ENCODE results near the gene HIPK1.

The HIPK1 gene

DNA sequence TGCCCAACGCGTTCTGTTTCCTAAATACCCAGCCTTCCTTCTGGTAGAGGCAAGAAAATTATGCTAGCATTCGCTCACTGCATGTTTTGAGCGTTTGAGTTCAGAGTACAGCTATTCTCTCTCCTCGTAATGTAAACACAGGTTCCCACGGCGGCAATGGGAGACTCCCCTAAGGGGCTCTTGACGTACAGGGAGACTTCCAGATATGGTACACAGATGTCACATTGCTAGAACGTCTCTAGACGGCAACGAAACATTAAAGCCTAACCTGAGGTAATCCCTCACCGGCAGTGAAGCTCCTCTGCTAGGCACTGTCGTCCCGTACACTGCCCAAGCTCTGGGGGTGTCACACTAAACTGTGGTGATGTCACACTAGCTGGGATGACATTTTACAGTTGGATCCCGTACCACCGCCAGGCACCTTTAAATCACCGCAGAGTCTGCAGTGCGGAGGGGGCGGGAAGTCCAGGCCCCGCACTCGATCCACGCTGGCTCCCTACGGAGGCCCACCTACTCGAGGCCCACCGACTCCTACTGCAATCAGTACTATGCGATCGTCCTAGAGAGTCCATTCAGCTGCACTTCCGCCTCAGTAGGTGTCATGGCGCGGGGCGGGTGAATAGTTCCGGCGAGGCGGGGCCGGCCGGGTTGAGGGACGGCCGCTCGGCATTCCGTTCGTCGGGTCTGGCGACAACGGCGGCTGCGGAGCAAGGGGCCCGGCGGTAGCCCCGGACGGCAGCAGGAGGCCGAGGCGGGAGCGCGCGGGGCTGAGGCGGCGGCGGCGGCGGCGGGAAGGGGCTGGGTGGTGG is at the start of gene HIPK1:
TSS of gene HIPK1 (plus strand) at position 384 of the 809 bp plus-strand sequence.
- DNase-seq (ENCODE audit: low read depth): peak; percentile 87

DNA sequence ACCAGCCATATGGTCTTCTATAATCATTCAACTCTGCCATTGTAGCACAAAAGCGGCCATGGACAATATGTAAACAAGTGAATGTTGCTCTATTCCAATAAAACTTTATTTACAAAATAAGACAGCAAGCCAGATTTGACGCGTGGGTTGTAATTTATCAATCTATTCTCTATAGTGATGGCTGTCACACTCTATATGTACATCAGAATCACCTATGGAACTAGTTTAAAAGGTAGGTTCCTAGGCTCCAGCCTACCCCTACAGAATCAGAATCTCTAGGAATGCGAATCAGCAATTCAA is 49.4 kb upstream of the HIPK1 start:
- DNase-seq (ENCODE audit: low read depth): no peak

DNA sequence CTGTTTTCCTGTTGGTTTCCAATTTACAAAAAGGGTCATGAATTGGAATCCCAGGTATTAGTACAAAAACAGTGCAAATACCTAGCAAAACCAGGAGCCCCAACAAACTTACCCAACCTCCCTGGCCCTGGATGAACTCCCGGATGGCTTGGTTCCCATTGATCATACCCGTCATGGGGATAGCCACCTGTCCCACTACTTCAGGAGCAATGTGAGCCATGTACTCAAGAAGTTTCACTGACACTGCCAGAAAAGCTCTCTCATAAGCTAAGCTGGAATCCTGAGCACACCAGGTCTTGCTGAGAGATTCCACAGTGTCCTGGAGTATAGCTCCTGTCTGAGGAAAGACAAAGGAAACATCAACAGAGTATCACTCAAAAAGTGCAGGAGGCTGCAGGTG is 47.5 kb upstream of the HIPK1 start:
- DNase-seq (ENCODE audit: low read depth): no peak

DNA sequence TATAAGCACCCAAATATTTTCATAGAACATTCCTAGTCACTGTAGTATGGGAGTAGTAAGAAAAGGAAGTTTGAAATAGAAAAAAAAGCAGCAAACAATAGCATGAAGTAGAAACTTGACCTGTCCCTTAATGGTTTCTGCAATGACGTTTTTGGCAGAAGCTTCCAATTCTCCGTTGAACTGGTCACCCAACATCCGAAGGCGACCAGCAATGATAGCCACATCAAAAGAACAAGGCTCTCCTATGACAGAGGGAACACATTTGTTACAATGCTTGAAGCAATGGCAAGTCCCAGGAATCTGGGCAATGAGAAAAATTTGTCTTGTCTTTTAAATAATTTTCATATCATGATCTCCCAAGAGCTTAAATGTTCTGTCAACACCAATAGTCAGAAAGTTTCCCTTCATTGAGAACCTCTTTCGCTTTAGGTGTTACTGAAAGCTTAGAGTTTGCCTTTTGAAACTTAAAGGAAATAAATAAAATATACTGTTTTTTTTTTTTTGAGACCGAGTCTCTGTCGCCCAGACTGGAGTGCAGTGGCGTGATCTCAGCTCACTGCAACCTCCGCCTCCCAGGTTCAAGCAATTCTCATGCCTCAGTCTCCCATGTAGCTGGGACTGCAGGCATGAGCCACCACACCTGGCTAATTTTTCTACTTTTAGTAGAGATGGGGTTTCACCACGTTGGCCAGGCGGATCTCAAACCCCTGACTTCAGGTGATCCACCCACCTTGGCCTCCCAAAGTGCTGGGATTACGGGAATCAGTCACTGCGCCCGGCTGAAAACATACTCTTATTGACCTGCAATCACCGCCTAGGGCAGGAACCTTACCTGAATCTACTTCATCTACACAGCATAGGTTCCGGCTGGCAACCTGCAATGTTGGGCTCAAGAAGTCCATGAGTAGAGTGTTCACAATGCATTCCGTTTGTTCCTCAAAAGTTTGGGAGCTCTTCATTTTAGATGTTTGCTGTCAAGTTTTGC is 42.4 kb upstream of the HIPK1 start:
- no peak for DNase-seq (ENCODE audit: low read depth)

DNA sequence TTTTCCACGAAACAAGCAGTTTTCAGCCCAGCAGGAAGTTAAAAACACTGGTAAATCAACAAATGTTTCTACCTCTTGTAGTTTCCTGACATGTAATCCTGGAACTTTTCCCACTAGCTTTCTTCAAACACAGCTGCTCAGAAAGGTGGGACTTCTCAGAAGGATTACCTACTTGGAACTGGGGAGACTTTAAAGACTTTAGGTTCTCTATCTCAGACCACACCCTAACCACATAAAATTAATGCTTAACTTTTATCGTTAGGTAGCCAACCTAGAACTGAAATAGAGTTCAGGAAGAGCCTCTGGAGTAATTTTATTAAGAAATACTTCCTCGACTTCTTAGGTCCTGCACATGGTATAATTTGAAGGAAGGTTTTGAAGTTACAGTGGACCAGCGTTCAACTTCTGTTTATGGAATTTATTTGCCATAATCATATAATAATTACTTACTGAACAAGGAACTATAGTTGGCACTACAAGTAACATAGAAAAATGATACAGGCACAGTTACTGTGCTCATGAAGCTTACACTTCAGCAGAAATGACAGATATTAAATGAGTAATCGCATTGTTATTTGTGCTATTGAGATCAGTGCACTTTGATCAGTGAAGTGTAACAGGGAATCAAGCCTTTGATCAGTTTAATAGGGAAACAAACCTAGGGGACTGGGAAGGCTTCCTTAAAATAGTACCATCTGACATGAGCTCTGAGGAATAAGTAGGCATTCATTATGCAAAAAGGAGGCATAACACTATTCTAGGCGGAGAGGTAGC is 41.5 kb upstream of the HIPK1 start, which contains the start of gene BCL2L15:
TSS of gene BCL2L15 (minus strand) at position 180 of the 774 bp plus-strand sequence. CDS start 206 bp downstream, outside the sequence.
- DNase-seq (ENCODE audit: low read depth): no peak

DNA sequence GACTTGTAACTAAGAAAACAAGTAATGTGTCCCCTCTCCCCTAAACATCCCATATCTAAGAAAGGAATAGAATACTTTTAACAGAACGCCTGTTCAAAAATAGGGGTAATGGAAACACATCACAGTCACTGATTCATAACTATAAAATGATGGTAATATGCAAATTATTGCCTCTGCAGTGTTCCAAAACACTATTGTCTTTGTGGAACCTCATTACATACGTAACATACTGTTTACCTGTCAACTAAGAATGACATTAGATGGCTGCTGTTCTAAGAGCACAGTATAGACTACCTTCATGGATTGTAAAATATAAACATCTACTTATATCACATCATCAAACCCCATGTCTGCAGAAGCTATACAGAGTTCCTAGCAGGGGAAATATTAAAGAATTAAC is 38.3 kb upstream of the HIPK1 start:
- DNase-seq (ENCODE audit: low read depth): no peak

DNA sequence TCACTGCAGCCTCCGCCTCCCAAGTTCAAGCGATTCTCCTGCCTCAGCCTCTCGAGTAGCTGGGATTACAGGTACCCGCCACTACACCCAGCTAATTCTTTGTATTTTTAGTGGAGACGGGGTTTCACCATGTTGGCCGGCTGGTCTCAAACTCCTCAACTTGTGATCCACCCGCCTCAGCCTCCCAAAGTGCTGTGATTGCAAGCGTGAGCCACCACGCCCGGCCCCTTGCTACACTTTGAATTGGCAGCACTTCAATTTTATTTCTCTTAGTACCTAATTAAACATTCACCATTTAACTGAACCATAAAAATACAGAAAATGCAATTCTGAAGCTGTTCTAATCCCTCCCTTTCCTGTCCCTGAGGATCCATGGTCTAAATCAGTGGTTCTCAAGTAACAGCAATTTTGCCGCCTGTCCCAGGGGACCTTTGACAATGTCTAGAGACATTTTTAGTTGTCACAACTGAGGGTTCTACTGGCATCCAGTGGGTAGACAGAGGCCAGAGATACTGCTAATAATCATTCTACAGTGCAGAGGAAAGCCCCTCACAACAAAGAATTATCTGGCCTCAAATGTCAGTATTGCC is 37.4 kb upstream of the HIPK1 start:
- no peak for DNase-seq (ENCODE audit: low read depth)

DNA sequence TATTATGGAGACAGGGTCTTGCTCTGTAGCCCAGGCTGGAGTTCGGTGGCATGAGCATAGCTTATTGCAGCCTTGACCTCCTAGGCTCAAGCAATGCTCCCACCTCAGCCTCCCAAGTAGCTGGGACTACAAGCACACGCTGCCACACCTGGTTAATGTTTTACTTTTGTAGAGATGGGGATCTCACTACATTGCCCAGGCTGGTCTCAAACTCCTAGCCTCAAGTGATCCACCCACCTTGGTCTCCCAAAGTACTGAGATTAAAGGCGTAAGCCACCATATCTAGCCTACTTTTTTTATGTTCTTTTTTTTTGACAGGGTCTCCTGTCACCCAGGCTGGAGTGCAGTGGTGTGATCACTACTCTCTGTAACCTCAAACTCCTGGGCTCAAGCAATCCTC is 35.9 kb upstream of the HIPK1 start:
- no peak for DNase-seq (ENCODE audit: low read depth)

DNA sequence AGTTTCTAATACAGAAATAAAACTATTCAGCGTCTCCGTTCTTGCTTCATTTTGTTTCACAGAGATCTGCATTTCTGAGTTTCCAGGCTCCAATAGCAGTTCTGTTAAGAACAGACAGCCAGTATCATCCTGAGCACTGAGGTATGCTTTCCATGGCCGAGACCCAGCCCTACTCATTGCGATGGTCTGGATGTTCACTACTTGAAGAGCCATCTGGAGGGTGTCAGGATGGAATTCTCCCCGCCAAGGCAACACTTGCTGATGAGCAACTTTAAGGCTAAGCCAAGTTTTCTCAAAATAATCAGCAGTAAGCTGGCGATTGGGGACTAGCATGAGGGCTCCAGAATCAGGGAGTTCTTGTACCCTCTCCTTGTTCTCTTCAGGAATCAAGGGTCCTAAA is 34.0 kb upstream of the HIPK1 start:
- DNase-seq (ENCODE audit: low read depth): no peak

DNA sequence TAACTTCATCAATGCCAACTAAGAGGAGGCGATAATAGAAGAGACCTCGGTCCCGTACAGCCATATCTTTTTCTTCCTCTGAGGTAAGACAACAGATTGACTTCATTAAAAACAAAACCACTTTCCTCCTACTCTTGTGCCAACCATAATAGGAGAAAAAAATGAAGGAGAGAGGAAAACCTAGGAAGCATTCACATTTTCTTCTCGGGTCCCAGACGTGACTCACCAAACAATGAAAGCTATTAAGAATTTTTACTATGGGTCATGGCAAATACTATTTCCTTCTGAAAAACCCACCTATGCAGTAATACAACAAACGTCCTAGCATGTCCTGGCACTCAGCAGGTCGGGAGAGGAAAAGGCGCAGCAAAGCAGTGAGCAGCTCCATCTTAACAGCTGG is 33.2 kb upstream of the HIPK1 start:
- no peak for DNase-seq (ENCODE audit: low read depth)

DNA sequence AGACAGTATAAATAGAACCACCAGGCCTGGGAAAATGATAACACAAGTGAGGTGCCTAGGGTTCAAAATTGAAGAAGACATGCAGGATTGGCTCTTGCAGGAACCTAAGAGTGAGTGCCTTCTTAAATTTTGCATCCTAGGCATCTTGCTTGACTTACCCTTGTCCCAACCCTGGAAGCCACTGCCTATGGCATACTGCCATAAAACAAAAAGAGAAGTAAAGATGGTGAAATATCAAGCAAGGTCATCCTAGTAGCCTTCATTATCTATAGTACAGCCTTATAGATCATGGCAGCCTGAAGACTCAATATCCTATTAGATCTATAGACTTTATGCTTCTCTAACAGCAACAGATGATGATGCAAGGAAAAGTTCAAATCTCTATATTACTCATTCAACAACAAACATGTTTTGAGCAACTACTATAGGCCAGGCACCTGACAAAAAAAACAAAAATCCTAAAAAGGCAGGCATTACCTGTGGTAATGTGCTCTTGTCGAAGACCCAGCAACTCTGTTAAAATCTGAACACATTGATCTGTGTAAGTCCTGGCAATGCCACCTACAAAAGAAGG is 30.8 kb upstream of the HIPK1 start:
- no peak for DNase-seq (ENCODE audit: low read depth)

DNA sequence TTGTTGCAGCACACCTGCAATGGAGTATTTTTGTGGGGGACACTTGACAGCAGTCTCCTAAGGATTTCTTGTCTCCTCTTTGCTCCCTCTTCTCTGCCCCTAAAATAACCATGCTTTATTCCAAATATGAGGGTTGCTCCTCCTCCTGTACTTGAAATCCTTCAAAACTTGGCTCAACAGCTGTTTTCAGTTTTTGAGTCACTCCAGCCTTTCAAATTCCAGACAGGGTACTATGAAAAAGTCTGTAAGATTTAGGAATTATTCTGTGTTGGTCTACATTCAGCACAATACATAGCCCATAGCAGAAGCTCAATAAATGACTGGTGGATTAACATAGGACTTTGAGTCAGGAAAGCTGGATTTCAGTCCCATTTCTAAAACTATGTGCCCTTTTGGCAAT is 30.0 kb upstream of the HIPK1 start:
- DNase-seq (ENCODE audit: low read depth): no peak

DNA sequence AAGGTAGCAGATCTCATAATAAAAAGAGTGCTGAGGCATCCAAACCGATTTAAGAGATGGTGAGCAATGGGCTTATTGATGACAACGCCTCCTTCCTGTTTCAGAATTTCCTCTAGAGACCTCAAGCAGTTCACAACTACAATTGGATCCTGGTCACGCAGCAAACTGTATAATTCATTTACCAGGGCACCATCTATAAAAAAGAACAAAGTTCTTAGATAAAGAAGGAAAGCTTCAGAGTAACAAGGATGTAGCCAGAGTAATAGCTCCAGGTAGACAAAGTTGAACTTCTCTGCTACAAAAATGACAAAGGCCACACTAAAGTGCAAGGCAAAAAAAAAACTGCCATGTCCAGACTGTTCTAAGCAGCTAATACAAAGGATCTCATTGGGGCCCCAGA is 27.9 kb upstream of the HIPK1 start:
- DNase-seq (ENCODE audit: low read depth): no peak

DNA sequence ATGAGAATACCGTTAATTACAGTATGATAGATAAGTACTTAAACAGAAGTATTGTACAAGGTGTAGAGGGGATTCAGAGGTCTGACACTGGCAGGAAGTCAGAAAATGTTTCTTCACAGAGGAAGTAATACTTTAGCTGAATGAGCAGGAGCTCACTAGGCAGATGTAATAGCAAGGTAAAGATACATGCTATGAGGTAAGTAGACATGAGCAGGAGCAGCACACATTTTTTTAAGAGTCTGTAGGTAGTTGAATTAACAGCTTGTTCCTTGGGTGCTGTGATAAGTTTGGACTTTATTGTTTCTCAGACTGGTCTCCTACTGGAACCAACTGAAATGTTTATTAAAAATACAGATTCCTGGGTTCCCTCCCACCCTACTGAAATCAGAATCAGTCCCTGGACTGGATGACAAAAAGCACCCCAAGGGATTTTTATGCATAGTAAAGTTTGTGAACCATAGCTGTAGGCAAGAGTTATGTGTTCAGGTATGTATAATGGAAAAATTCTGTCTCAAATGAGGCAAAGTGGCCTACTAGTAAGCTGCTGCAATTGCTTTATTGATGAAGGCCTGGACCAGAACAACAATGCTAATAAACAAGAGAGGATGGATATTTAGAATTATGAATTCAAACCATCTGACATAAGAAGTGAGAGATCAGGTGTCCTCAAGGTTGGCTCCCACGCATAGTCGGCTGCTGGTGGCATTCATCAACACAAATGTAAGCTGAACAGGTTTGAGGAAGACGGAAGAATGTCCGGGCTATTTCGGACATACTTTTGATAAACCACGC is 25.4 kb upstream of the HIPK1 start:
- no peak for DNase-seq (ENCODE audit: low read depth)

DNA sequence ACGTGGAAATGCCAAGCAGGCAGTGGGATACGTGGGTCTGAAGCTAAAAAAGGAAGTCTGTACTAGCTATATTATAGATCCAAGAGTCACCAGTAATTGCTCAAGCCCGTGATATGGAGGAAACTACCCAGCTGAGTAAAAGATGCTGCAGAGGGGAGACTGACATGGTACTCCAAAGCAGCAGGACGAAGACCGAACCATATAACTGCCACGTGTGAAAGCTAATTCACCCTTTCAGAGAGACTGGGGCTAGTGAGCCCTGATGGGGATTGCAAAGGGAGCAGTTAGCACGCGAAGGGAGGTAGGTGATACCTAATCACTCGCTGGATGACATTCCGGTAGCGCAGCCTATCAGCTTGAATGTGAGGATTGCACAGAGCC is 24.8 kb upstream of the HIPK1 start:
- DNase-seq (ENCODE audit: low read depth): no peak

DNA sequence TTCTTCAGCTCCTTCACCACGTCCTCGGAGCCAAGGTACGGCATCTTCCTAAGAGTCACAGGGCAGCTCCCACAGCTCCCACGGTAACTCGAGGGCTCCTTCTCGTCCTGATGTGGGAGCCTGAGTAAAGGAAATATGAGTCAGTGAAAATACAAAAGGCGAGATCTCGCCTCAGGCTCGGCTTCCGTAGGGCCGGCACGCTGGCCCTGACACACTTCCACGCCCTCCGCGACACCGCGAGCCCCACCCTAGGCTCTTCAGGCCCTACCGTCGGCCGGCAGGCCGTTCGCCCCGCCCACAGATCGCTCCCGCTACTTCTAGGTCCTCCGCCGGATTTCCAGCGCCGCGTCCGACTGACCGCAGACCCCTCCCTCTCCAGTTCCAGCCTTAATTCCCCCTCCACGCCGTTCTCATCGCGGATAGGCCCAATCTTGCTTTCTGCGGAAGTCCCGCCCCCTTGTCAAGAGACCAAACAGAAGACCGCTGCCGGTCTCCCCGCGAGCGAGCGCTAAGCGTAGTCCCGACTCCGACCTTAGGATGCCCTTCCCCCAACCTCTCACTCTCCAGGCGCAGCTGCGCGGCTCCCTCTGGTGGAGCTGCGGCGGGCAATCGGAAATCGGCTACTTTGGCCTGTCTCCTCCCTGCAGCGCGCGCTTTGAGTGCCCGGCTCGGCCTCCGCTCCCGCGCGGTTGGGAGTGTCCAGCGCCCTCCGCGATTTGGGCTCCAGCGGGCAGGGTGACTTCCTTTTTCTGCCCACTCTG is 24.3 kb upstream of the HIPK1 start, which contains the start of the genes AP4B1 and DCLRE1B:
TSS of gene AP4B1 (minus strand) at position 126 of the 761 bp plus-strand sequence. CDS start at position 44, 82 bp downstream.
TSS of gene DCLRE1B (plus strand) at position 653 of the 761 bp plus-strand sequence. CDS start 261 bp downstream, outside the sequence.
- DNase-seq (ENCODE audit: low read depth): peak; percentile 97

DNA sequence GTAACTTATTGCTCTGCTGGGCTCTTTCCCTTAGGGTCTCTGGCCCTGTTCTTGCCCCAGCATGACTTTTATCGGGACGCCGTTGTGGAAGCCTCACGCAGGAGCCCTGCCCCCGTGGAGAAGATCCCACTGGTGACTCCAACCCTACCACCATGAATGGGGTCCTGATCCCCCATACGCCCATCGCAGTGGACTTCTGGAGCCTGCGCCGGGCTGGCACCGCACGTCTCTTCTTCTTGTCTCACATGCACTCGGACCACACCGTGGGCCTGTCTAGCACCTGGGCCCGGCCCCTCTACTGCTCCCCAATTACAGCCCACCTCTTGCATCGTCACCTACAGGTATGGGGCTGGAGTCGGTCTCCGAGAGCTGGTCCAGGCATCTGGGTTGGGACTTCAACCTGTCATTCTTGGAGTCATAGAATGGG is 23.7 kb upstream of the HIPK1 start:
- no peak for DNase-seq (ENCODE audit: low read depth)

DNA sequence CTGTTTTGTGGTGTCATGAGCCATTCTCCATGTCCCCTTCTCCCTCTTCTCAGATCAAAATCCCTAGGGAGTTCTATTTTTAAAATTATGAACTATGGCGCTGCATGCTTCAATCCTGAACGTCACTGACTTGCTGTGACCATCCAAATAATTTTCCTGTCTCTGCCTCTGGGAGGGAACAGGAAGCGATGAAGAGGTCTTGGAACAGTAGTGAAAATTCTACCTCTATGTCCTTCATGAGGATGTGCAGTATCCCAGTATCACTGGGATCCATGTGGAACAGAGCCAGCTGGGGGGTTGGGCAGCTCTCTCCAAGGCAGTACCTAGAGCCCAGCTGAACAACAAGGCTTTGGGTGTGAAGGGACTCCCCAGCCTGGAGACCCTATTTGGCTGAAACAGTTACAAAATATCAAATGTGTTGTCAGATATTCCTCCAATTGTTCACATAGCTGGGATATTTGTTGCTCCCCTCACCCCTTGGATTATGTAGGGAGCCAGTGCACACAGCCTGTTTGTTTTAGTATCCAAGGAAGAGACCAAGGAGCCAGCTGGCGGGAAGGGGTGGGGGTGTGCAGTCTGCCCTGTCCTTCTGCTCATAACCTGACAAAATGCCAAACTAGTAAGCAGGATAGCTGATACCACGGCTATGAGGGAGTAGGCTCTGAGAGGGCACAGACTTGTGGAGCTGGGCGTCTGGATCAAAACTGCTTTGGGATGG is 16.4 kb upstream of the HIPK1 start:
- no peak for DNase-seq (ENCODE audit: low read depth)

DNA sequence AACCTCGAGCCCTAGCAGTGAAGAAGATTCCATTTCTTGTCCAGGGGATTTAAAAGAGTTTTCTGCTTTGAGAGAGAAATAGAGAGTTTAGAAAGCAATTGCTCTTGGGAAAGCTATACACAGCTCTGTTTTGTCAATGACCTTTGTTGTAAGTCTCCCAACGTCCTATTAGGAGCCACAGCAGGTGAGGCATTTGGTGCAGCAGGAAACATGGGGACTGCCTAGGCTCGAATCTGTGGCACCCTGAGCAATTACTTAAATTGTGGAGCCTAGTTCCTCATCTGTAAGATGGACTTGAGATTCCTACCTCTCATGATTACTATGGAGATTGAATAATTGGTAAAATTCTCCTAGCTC is 15.8 kb upstream of the HIPK1 start:
- DNase-seq (ENCODE audit: low read depth): no peak

Data from T-helper 22 cell (primary cell).